BJ (cell line): ENCODE results near the gene SYNE1. TPM values are rescaled to one million over a fixed set of nuclear protein-coding genes. Genes with fewer than 3 reads are reported as not detected.

Experiments used
- CTCF ChIA-PET: fragments of 350-600 bp; formaldehyde crosslinking; extraction: SDS; loops from one replicate; lab custom pipeline; 2021; ENCODE audit warnings: antibody characterized with exemption, inconsistent platforms; lab: Yijun Ruan, JAX
- POLR2A ChIA-PET: fragments of 300-600 bp; sonication (Branson Sonifier 250); formaldehyde crosslinking; extraction: SDS; loops from one replicate; lab custom pipeline; 2021; ENCODE audit warnings: antibody characterized with exemption; lab: Charles Lee
- DNase-seq: peaks from one replicate; pipeline ENCODE4 v3.0.0-alpha.2; 2011; ENCODE audit warnings: low read depth
- H3K27me3 ChIP-seq: 2 replicates; pipeline ENCODE4 v1.6.0; 2011; ENCODE audit warnings: low read length; ENCODE audit not compliant: control insufficient read depth, insufficient read depth
- H3K36me3 ChIP-seq: 2 replicates; pipeline ENCODE4 v1.5.1; 2011; ENCODE audit warnings: low read length; ENCODE audit not compliant: control insufficient read depth, insufficient read depth
- H3K4me3 ChIP-seq: 2 replicates; pipeline ENCODE4 v1.5.1; 2011; ENCODE audit warnings: low read depth, mild to moderate bottlenecking, control low read depth, low read length
- CTCF ChIP-seq: IDR thresholded peaks from 2 replicates; pipeline ENCODE4 v1.5.1; 2011; ENCODE audit warnings: low read depth, mild to moderate bottlenecking, control low read depth, inconsistent platforms, low read length, moderate library complexity; ENCODE audit not compliant: insufficient read depth
- polyA plus RNA-seq: library from polyadenylated mRNA; depleted of rRNA; stranded (reverse); fragments of >200 nt; gene quantifications from 2 replicates; pipeline ENCODE4 v1.2.3, GENCODE V29; 2011

SYNE1 gene
- polyA plus RNA-seq, 1 experiment: 44.2 TPM

DNA sequence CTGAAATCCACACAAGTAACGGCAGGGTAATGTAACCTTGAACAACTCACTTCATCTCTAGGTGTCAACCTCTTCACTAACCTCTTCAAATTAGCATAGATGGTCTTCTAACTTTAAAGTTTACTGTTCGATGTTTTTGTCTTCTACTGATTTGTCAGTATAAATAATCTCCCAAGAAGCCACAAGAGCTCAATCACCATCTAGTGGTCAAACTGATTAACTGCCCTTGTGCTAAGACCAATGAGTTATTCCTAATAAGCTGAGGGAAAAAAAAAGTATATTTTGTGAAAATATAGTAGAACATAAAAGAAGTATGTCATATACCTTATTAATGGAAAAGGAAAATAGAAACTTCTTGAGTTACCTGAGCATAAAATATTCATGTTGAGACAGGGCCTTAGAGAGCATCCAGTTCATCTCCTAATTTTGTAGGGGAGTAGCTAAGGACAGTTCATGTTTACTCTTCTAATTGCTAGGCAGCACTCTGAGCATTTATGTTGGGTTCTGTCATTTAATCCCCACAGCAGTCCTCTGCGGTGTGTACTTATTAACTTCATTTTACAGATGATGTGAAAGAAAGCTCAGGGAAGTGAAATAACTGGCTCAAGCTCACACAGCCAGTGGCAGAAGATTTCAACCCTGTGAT, 512.6 kb downstream of the SYNE1 start:
- Histone ChIP-seq H3K4me3 (no peak overlapping the region), H3K27me3 (no peaks in the 10 kb centered on the region), H3K36me3 (peaks cover 3% of the 10 kb centered on the region; the same call in 1 of the 2 replicates)
- DNase-seq: peak; percentile 18
- ChIA-PET POLR2A (interaction anchor here (0.7 kb wide), 1 partner anchor 10 kb away, joined by 3 read pairs; no protein-coding TSS in a partner anchor), CTCF (interaction anchor here (0.6 to 4.7 kb wide), 27 partner anchors 9 to 684 kb away, joined by 3 to 42 read pairs (median 4); no protein-coding TSS in a partner anchor)
- peak; percentile 79 for TF ChIP-seq CTCF

DNA sequence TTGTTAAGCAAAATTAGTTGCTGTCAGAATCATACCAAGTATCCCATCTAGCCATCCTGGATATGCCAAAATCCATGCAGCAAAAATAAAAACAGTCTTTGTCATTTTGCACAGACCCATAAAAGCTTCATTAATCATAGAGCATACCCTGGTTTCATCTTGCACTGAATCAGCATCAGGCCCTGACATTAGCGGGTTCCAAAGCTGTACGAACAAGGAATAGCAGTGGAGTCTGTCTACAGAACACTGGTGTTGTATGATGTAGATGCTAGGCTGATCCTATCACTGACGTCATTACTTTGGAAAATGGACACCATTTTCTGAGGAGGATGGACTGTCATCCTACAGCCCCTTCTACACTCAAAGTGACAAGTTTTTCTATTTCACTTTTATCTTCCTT, 514.1 kb downstream of the SYNE1 start:
- Histone ChIP-seq H3K36me3 (peaks cover 3% of the 10 kb centered on the region), H3K27me3 (no peaks in the 10 kb centered on the region), H3K4me3 (no peak overlapping the region)
- POLR2A ChIA-PET: no interaction called here
- TF ChIP-seq CTCF: no peak
- CTCF ChIA-PET: interaction anchor here (0.9 to 4.7 kb wide), 5 partner anchors 12 to 356 kb away, joined by 3 to 42 read pairs (median 13); no protein-coding TSS in a partner anchor
- DNase-seq: no peak

DNA sequence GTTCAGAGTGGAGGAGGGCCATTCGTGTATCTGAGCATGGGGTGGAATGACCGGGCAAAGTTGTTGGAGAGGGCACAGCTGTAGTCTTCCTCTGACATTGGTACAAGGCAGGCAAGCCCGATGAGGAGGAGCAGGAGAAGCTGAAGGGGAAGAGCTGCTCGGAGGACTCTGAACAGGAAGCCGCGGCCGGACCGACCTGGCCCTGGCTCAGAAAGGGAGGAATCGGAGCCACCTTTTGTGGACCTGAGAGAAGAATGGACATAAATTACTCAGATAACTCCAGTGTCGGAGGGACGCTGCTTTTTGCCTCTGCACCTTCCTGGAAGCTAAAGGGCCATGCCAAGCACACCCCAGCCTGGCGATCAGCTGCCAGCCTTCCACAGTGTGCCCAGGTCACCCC, 514.7 kb downstream of the SYNE1 start:
- POLR2A ChIA-PET: no interaction called here
- DNase-seq: no peak
- CTCF ChIA-PET: interaction anchor here (1.3 to 4.7 kb wide), 3 partner anchors 11 to 356 kb away, joined by 3 to 42 read pairs (median 40); no protein-coding TSS in a partner anchor
- no peak for TF ChIP-seq CTCF
- peaks cover 3% of the 10 kb centered on the region for H3K36me3 ChIP-seq
- H3K27me3 ChIP-seq: no peaks in the 10 kb centered on the region
- no peak overlapping the region for H3K4me3 ChIP-seq

GRCh38 chr6:152121910-152122309, 515.3 kb downstream of the SYNE1 start:
- Histone ChIP-seq H3K36me3 (peaks cover 3% of the 10 kb centered on the region), H3K4me3 (no peak overlapping the region), H3K27me3 (no peaks in the 10 kb centered on the region)
- ChIA-PET CTCF (interaction anchor here (4.7 kb wide), 2 partner anchors 10 to 355 kb away, joined by 40 to 42 read pairs; no protein-coding TSS in a partner anchor), POLR2A (no interaction called here)
- no peak for TF ChIP-seq CTCF
- no peak for DNase-seq

DNA sequence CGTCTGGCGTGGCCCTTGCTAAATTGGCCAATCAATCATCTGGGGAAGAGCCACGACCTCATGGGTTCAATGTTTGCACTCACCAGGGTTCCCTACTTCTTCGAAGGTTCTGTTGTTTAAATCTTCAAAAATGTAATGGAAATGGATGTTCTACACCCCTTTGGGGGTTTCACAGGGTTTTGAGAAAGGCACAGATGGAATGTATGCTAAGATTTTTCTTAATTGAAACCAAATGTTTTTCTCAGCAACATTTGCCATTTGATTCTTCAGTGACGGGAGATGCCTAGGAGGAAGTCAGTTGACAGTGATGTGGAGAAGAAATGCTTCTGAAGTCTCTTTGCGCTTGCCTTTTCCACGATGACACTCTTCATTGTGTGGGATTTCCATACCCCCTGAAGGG, 517.3 kb downstream of the SYNE1 start:
- Histone ChIP-seq H3K27me3 (no peaks in the 10 kb centered on the region), H3K36me3 (peaks cover 3% of the 10 kb centered on the region), H3K4me3 (no peak overlapping the region)
- DNase-seq: no peak
- ChIA-PET CTCF (no interaction called here), POLR2A (no interaction called here)
- no peak for TF ChIP-seq CTCF
